GM12873 (cell line): ENCODE measurements around the gene AGAP3.

Source experiments
- TF ChIP-seq, protein P1 (sequence below): IDR thresholded peaks from 2 replicates; pipeline ENCODE4 v1.5.1; 2012; ENCODE audit warnings: low read depth, mild to moderate bottlenecking, moderate library complexity, low read length, control low read depth; ENCODE audit not compliant: insufficient read depth; ENCODE audit errors: missing control alignments

Gene AGAP3

GRCh38 chr7:151056283-151056665 lies 30.0 kb upstream of the AGAP3 start:
- TF ChIP-seq, protein P1, sequence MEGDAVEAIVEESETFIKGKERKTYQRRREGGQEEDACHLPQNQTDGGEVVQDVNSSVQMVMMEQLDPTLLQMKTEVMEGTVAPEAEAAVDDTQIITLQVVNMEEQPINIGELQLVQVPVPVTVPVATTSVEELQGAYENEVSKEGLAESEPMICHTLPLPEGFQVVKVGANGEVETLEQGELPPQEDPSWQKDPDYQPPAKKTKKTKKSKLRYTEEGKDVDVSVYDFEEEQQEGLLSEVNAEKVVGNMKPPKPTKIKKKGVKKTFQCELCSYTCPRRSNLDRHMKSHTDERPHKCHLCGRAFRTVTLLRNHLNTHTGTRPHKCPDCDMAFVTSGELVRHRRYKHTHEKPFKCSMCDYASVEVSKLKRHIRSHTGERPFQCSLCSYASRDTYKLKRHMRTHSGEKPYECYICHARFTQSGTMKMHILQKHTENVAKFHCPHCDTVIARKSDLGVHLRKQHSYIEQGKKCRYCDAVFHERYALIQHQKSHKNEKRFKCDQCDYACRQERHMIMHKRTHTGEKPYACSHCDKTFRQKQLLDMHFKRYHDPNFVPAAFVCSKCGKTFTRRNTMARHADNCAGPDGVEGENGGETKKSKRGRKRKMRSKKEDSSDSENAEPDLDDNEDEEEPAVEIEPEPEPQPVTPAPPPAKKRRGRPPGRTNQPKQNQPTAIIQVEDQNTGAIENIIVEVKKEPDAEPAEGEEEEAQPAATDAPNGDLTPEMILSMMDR: no peak

- TF ChIP-seq, protein P1: no peak
Observed at GRCh38 chr7:151056666-151057505, 29.4 kb upstream of the AGAP3 start.

GRCh38 chr7:151057506-151057988 lies 28.7 kb upstream of the AGAP3 start, which contains the start of gene CDK5:
Gene CDK5 (minus strand): TSS chr7:151057897. CDS start chr7:151057848, 49 bp downstream.
- TF ChIP-seq, protein P1: no peak

DNA sequence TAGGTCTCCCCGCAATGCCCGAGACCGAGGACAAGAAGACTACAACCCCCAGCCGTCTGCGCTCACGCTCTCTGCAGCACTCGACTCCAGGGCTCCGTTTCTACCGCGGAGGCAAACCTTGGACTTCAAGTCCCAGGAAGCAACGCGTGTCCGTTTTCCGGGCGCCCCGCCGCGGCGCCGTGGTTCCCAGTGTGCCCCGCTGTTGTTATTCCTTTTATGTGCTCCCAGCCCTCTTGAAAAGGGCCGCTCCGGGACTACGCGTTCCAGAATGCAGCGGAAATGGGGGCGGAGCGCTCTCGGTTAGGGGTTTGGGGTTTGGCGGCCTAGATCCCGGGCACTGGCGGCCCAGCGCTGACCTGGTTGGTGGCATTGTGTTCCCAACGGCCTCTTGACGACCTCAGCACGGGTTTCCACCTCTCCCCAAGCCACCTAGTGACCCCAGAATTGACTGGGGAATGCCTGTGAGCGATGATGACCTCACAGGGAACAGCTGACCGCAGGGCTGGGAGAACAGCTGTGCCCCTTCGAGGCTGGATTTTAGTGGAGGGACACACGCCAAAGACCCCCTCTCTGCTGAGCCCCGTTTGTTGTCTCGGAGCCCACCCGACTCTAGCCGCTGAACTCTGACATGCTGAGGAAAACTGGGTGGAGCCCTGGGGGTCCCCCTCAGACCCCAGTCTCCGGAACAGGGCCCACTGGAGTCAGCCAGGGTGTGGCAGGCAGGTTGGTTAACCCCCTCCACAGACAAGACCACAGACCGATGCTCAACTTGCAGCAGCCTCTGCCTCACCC lies 28.1 kb upstream of the AGAP3 start:
- TF ChIP-seq, protein P1: no peak

DNA sequence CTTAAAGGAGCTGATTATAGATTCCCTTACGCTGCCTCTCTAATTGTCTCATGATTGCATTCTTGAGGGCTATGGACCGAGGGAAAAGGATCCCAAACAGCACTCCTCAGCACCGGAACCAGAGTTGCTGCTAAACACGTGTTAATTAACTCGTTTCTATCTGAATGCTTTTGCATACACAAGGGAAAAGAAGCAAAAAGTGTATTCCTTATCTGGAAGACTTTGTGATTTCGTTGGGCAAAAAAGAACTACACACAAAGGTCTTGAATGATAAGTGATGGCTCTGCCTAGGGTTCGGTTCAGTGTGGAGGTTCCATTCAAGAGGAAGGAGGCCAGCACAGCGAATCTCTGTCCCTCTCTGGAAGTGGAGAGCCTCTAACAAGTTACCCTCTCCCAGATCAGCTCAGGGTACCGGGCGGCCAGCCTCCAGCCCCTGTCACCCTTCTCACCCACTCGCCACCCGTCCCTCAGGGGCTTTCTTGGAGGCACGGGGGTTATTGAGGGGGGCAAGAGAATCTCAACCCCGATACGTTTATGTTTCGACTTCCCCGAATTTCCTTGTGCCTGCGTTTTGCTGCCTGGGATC lies 27.4 kb upstream of the AGAP3 start:
- TF ChIP-seq, protein P1: no peak

DNA sequence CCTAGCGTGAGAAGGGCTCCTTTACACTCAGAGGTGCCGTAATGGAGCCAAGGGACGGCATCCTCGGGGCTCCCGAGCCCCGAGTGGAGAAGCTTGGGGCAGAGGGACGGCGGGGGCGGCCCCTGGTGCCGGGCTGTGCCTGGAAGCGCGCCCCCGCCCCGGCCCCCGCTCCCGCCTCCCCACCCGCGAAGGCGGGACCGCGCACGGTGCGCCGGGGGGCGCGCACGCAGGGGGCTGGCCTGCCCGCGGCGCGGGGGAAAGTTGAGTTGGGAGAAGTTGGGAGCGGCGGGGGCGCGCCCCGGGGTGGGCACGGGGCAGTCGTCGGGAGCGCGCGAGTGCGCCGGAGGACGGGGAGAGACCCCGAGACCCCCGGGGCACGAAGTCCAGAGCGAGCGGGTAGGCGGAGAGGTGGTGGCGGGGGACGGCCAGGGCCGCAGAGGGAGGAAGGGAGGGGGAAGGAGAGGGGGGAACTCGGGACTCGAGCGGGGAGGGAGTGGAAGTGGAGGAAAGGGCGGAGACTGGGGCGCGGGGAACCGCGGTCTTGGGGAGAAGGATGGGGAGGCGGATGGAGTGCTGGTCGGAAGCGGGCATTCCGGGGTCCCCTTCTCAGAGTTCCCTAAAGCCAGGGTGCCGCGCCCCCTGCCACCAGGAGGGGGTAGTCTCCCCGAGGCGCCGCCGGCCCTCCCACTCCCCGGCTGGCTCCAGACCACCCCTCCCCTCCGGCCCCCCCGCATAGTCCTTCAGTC lies 26.7 kb upstream of the AGAP3 start, which contains the start of gene SLC4A2:
Gene SLC4A2 (plus strand): TSS at position 223 of the 746 bp plus-strand sequence. CDS start 2,399 bp downstream, outside the sequence.
- TF ChIP-seq, protein P1: peak; percentile 64
